HEK293 (cell line): ENCODE measurements around the gene CSNK1G2.

Source experiments
- CTCF ChIA-PET: fragments of 350-600 bp; formaldehyde crosslinking; extraction: SDS; loops from one replicate; lab custom pipeline; 2021; ENCODE audit warnings: antibody characterized with exemption; lab: Yijun Ruan, JAX
- POLR2A ChIA-PET: fragments of 300-600 bp; formaldehyde crosslinking; extraction: SDS; loops from one replicate; lab custom pipeline; 2020; ENCODE audit warnings: antibody characterized with exemption, inconsistent platforms; lab: Yijun Ruan, JAX
- H3K27ac ChIP-seq: fragments of 200-500 bp; sonication (Bioruptor generic); 2 replicates; pipeline ENCODE4 v1.5.1; 2014; ENCODE audit warnings: low read depth, low read length, control low read depth, inconsistent platforms; ENCODE audit errors: extremely low read depth
- H3K36me3 ChIP-seq, 2 experiments: fragments of 200-500 bp in 1 of 2; sonication (Bioruptor generic) in 1 of 2; 1 replicate in 1 of 2; 2 replicates in 1 of 2; pipeline ENCODE4 v1.5.1; 2014 to 2017; ENCODE audit warnings: inconsistent platforms in 2 of 2, low read length in 2 of 2; ENCODE audit not compliant: control insufficient read depth in 2 of 2, insufficient read depth in 1 of 2
- H3K4me1 ChIP-seq: fragments of 200-500 bp; sonication (Bioruptor generic); 2 replicates; pipeline ENCODE4 v1.5.1; 2014; ENCODE audit warnings: mild to moderate bottlenecking, low read length, inconsistent platforms; ENCODE audit not compliant: control insufficient read depth, insufficient read depth
- H3K4me3 ChIP-seq: 2 replicates; pipeline ENCODE4 v1.5.1; 2011; ENCODE audit warnings: low read depth, mild to moderate bottlenecking, control low read depth, low read length, moderate library complexity
- H3K9me3 ChIP-seq: fragments of 200-500 bp; sonication (Bioruptor generic); 2 replicates; pipeline ENCODE4 v1.5.1; 2014; ENCODE audit warnings: low read depth, low read length, inconsistent platforms; ENCODE audit not compliant: control insufficient read depth, insufficient read depth
- BCL11A ChIP-seq: fragments of 450-650 bp; formaldehyde crosslinking; IDR thresholded peaks from 2 replicates; pipeline ENCODE4 v1.5.1; 2016; ENCODE audit warnings: low read depth, missing biosample characterization, missing genetic modification characterization
- ELK4 ChIP-seq: IDR thresholded peaks from 2 replicates; pipeline ENCODE4 v1.6.1; 2011; ENCODE audit warnings: mild to moderate bottlenecking, low read depth, low read length, borderline replicate concordance
- HOXA7 ChIP-seq: sonication (generic); formaldehyde crosslinking; IDR thresholded peaks from 2 replicates; pipeline ENCODE4 v1.8.1; 2022; ENCODE audit warnings: missing genetic modification reagents, borderline replicate concordance
- MEIS1 ChIP-seq: sonication (generic); formaldehyde crosslinking; IDR thresholded peaks from 2 replicates; pipeline ENCODE4 v1.8.1; 2022; ENCODE audit warnings: missing genetic modification reagents, mild to moderate bottlenecking, borderline replicate concordance
- SALL2 ChIP-seq: fragments of 450-650 bp; formaldehyde crosslinking; IDR thresholded peaks from 2 replicates; pipeline ENCODE4 v1.5.0; 2017; ENCODE audit warnings: missing biosample characterization, mild to moderate bottlenecking, missing genetic modification characterization, borderline replicate concordance
- SP3 ChIP-seq: fragments of 450-650 bp; formaldehyde crosslinking; IDR thresholded peaks from 2 replicates; pipeline ENCODE4 v1.5.1; 2016; ENCODE audit warnings: missing biosample characterization, missing genetic modification characterization
- ZBTB48 ChIP-seq: fragments of 450-650 bp; formaldehyde crosslinking; IDR thresholded peaks from 2 replicates; pipeline ENCODE4 v1.5.1; 2016; ENCODE audit warnings: missing biosample characterization, missing genetic modification characterization
- ZIC2 ChIP-seq: fragments of 450-650 bp; formaldehyde crosslinking; IDR thresholded peaks from 2 replicates; pipeline ENCODE4 v1.5.1; 2016; ENCODE audit warnings: missing biosample characterization, missing genetic modification characterization
- ZNF133 ChIP-seq: fragments of 450-650 bp; formaldehyde crosslinking; IDR thresholded peaks from 2 replicates; pipeline ENCODE4 v1.5.1; 2016; ENCODE audit warnings: missing biosample characterization, missing genetic modification characterization
- ZNF18 ChIP-seq: fragments of 450-650 bp; formaldehyde crosslinking; IDR thresholded peaks from 2 replicates; pipeline ENCODE4 v1.5.1; 2016; ENCODE audit warnings: missing biosample characterization, missing genetic modification characterization
- ZNF2 ChIP-seq: fragments of 450-650 bp; formaldehyde crosslinking; IDR thresholded peaks from 2 replicates; pipeline ENCODE4 v1.5.1; 2016; ENCODE audit warnings: missing biosample characterization, missing genetic modification characterization
- ZNF239 ChIP-seq: fragments of 450-650 bp; formaldehyde crosslinking; IDR thresholded peaks from 2 replicates; pipeline ENCODE4 v1.5.1; 2016; ENCODE audit warnings: missing biosample characterization, missing genetic modification characterization
- ZNF311 ChIP-seq: fragments of 450-650 bp; formaldehyde crosslinking; IDR thresholded peaks from 2 replicates; pipeline ENCODE4 v1.5.1; 2017; ENCODE audit warnings: missing biosample characterization, missing genetic modification characterization, borderline replicate concordance
- ZNF341 ChIP-seq: fragments of 450-650 bp; formaldehyde crosslinking; IDR thresholded peaks from 2 replicates; pipeline ENCODE4; 2016; ENCODE audit warnings: low read depth, missing biosample characterization, missing genetic modification characterization
- ZNF350 ChIP-seq: fragments of 450-650 bp; formaldehyde crosslinking; IDR thresholded peaks from 2 replicates; pipeline ENCODE4 v1.5.0; 2017; ENCODE audit warnings: missing biosample characterization, mild to moderate bottlenecking, missing genetic modification characterization
- ZNF391 ChIP-seq: fragments of 450-650 bp; formaldehyde crosslinking; IDR thresholded peaks from 2 replicates; pipeline ENCODE4 v1.5.1; 2016; ENCODE audit warnings: low read depth, missing biosample characterization, missing genetic modification characterization, borderline replicate concordance
- ZNF404 ChIP-seq: fragments of 450-650 bp; formaldehyde crosslinking; IDR thresholded peaks from 2 replicates; pipeline ENCODE4 v1.5.1; 2017; ENCODE audit warnings: missing biosample characterization, missing genetic modification characterization
- ZNF48 ChIP-seq: fragments of 450-650 bp; formaldehyde crosslinking; IDR thresholded peaks from 2 replicates; pipeline ENCODE4 v1.5.1; 2016; ENCODE audit warnings: missing biosample characterization, missing genetic modification characterization
- ZNF585B ChIP-seq: fragments of 450-650 bp; formaldehyde crosslinking; IDR thresholded peaks from 2 replicates; pipeline ENCODE4 v1.5.1; 2016; ENCODE audit warnings: missing biosample characterization, missing genetic modification characterization
- ZNF658 ChIP-seq: fragments of 450-650 bp; formaldehyde crosslinking; IDR thresholded peaks from 2 replicates; pipeline ENCODE4; 2016; ENCODE audit warnings: missing biosample characterization, missing genetic modification characterization
- ZNF707 ChIP-seq: fragments of 450-650 bp; formaldehyde crosslinking; IDR thresholded peaks from 2 replicates; pipeline ENCODE4 v1.5.1; 2016; ENCODE audit warnings: missing biosample characterization, missing genetic modification characterization
- ZNF777 ChIP-seq: fragments of 450-650 bp; formaldehyde crosslinking; IDR thresholded peaks from 2 replicates; pipeline ENCODE4 v1.5.1; 2017; ENCODE audit warnings: missing biosample characterization, missing genetic modification characterization, borderline replicate concordance
- ZSCAN30 ChIP-seq: fragments of 450-650 bp; IDR thresholded peaks from 2 replicates; pipeline ENCODE4 v1.5.1; 2018; ENCODE audit warnings: missing biosample characterization, mild to moderate bottlenecking, missing genetic modification characterization, moderate library complexity
- TF ChIP-seq, protein P1 (sequence below): fragments of 450-650 bp; formaldehyde crosslinking; IDR thresholded peaks from 2 replicates; pipeline ENCODE4 v1.5.1; 2016; ENCODE audit warnings: missing biosample characterization, missing genetic modification characterization
- TF ChIP-seq, protein P2 (sequence below): fragments of 450-650 bp; formaldehyde crosslinking; IDR thresholded peaks from 2 replicates; pipeline ENCODE4 v1.5.1; 2016; ENCODE audit warnings: missing biosample characterization, missing genetic modification characterization

Gene CSNK1G2

DNA sequence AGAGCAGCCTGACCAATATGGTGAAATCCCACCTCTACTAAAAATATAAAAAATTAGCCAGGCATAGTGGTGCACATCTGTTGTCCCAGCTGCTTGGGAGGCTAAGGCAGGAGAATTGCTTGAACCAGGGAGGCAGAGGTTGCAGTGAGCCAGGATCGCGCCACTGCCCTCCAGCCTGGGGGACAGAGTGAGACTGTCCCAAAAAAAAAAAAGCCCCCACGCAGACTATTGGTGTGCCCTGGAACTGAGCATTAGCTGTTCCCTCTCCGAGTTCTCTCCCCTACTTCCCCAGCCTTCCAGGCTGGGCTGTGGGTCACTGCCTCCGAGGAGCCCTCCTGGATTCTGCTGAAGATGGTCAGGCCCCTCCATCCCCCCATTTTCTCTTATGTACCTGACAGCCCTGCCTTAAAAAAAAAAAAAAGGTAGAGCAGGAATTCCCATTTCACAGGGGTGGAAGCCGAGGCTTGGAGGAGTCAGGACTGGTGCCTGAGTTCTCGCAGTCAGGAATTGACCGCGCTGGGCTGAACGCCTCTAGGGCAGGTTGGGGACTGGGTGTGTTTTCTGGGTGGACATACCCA, 33.9 kb upstream of the CSNK1G2 start:
- CTCF ChIA-PET, result no interaction called here
- no peak for TF ChIP-seq ZNF239
- TF ChIP-seq ZNF2 (tag by site-specific recombination), result no peak
- no peak for TF ChIP-seq ZNF350 (tag by site-specific recombination)
- no peak for TF ChIP-seq ZNF133 (tag by site-specific recombination)
- TF ChIP-seq ZNF341, result peak; percentile 91
- TF ChIP-seq ZNF658 (tag by site-specific recombination), result no peak
- TF ChIP-seq ZSCAN30 (tag by site-specific recombination), result no peak
- no peak for TF ChIP-seq ZBTB48 (tag by site-specific recombination)
- no peak for TF ChIP-seq ZNF311 (tag by site-specific recombination)
- no peak for TF ChIP-seq ZNF48 (tag by site-specific recombination)
- TF ChIP-seq ZIC2 (tag by site-specific recombination), result no peak
- no peak for TF ChIP-seq BCL11A
- TF ChIP-seq MEIS1 (CRISPR knock-in tag), result no peak
- no peak for TF ChIP-seq ZNF404 (tag by site-specific recombination)
- TF ChIP-seq, protein P1, sequence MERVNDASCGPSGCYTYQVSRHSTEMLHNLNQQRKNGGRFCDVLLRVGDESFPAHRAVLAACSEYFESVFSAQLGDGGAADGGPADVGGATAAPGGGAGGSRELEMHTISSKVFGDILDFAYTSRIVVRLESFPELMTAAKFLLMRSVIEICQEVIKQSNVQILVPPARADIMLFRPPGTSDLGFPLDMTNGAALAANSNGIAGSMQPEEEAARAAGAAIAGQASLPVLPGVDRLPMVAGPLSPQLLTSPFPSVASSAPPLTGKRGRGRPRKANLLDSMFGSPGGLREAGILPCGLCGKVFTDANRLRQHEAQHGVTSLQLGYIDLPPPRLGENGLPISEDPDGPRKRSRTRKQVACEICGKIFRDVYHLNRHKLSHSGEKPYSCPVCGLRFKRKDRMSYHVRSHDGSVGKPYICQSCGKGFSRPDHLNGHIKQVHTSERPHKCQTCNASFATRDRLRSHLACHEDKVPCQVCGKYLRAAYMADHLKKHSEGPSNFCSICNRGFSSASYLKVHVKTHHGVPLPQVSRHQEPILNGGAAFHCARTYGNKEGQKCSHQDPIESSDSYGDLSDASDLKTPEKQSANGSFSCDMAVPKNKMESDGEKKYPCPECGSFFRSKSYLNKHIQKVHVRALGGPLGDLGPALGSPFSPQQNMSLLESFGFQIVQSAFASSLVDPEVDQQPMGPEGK (tag by site-specific recombination), result no peak
- 0 out of 2 replicates have a peak, but pooled peaks have one; percentile 3 for TF ChIP-seq ZNF18 (tag by site-specific recombination)
- no peak for TF ChIP-seq HOXA7 (CRISPR knock-in tag)
- TF ChIP-seq SP3, result no peak
- no peak for TF ChIP-seq ZNF391 (tag by site-specific recombination)
- no peak for TF ChIP-seq ZNF777
- no peak for TF ChIP-seq SALL2
- no peak for TF ChIP-seq ZNF707 (tag by site-specific recombination)
- TF ChIP-seq, protein P2, sequence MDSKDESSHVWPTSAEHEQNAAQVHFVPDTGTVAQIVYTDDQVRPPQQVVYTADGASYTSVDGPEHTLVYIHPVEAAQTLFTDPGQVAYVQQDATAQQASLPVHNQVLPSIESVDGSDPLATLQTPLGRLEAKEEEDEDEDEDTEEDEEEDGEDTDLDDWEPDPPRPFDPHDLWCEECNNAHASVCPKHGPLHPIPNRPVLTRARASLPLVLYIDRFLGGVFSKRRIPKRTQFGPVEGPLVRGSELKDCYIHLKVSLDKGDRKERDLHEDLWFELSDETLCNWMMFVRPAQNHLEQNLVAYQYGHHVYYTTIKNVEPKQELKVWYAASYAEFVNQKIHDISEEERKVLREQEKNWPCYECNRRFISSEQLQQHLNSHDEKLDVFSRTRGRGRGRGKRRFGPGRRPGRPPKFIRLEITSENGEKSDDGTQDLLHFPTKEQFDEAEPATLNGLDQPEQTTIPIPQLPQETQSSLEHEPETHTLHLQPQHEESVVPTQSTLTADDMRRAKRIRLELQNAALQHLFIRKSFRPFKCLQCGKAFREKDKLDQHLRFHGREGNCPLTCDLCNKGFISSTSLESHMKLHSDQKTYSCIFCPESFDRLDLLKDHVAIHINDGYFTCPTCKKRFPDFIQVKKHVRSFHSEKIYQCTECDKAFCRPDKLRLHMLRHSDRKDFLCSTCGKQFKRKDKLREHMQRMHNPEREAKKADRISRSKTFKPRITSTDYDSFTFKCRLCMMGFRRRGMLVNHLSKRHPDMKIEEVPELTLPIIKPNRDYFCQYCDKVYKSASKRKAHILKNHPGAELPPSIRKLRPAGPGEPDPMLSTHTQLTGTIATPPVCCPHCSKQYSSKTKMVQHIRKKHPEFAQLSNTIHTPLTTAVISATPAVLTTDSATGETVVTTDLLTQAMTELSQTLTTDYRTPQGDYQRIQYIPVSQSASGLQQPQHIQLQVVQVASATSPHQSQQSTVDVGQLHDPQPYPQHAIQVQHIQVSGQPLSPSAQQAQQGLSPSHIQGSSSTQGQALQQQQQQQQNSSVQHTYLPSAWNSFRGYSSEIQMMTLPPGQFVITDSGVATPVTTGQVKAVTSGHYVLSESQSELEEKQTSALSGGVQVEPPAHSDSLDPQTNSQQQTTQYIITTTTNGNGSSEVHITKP, result peak; percentile 92
- TF ChIP-seq ELK4, result no peak
- TF ChIP-seq ZNF585B (tag by site-specific recombination), result no peak
- TF ChIP-seq, all 188 proteins: peak for 3
- H3K4me3 ChIP-seq, result no peak overlapping the region
- no peaks in the 10 kb centered on the region for H3K9me3 ChIP-seq
- H3K27ac ChIP-seq, result 0 out of 2 replicates have a peak overlapping the region, but pooled peaks have one; percentile 3
- H3K36me3 ChIP-seq, result peaks cover 0 to 25% of the 10 kb centered on the region in 2 experiments; a peak in 2 of 3 replicates
- POLR2A ChIA-PET, result interaction anchor here (1.0 to 1.1 kb wide), 2 partner anchors 10 to 314 kb away, joined by 3 to 4 read pairs; no protein-coding TSS in a partner anchor
- H3K4me1 ChIP-seq, result peaks cover 12% of the 10 kb centered on the region
